Thyroid gland (tissue), 4 donors: ENCODE data around the gene FAM3A. TPM values are rescaled to one million over a fixed set of nuclear protein-coding genes. Genes with fewer than 3 reads are reported as not detected.

Experiments used
- DNase-seq, 2 donors: peaks; one replicate each; pipeline ENCODE4 v3.0.0-alpha.2; 2019
- H3K27ac ChIP-seq, 3 donors: fragments of 200-600 bp; sonication (generic); 1 replicate in 2 of 3; 2 replicates in 1 of 3; pipeline ENCODE4 v1.5.1; 2016 to 2019; ENCODE audit warnings: mild to moderate bottlenecking in 1 of 3, moderate library complexity in 1 of 3
- H3K27me3 ChIP-seq: fragments of 200-600 bp; sonication (generic); one replicate; pipeline ENCODE4 v1.5.1; 2019
- H3K36me3 ChIP-seq, 2 donors: fragments of 200-600 bp; sonication (generic); one replicate each; pipeline ENCODE4 v1.5.1; 2016 to 2019
- H3K4me1 ChIP-seq, 2 donors: fragments of 200-600 bp; sonication (generic); one replicate each; pipeline ENCODE4 v1.5.1; 2017 to 2019
- H3K4me3 ChIP-seq, 3 donors: fragments of 200-600 bp; sonication (generic); replicated peaks in 1 of 3; 1 replicate in 2 of 3; 2 replicates in 1 of 3; pipeline ENCODE4 v1.5.1; 2016; ENCODE audit warnings: mild to moderate bottlenecking in 1 of 3
- H3K9me3 ChIP-seq: fragments of 200-600 bp; sonication (generic); one replicate; pipeline ENCODE4 v1.5.1; 2017
- CTCF ChIP-seq, 6 experiments: fragments of 200-600 bp in 3 of 6; fragments of 450-650 bp in 3 of 6; sonication (generic) in 3 of 6; IDR thresholded peaks; one replicate each; pipeline ENCODE4 v1.5.1; 2016 to 2019; ENCODE audit warnings: antibody characterized with exemption in 6 of 6, mild to moderate bottlenecking in 2 of 6, inconsistent platforms in 1 of 6, moderate library complexity in 1 of 6
- POLR2A ChIP-seq, 2 donors: fragments of 450-650 bp; IDR thresholded peaks; one replicate each; pipeline ENCODE4 v1.6.1; 2017; ENCODE audit warnings: antibody characterized with exemption in 2 of 2, mild to moderate bottlenecking in 2 of 2, moderate library complexity in 1 of 2
- WGBS, 2 donors: methylation state at CpG; one replicate each; pipeline ENCODE4 v1.1.5; 2017; 5-methylcytosine and 5-hydroxymethylcytosine counted together
- intact Hi-C: fragments of 100-400 bp; cut with DNase I; formaldehyde crosslinking; loops from one replicate; pipeline ENCODE4 v1.15.1; 2023
- total RNA-seq, 4 donors: library from RNA; depleted of rRNA; stranded (reverse); fragments of >200 nt; gene quantifications; one replicate each; pipeline ENCODE4 v1.2.3, GENCODE V29; 2016

FAM3A gene
- total RNA-seq, 4 donors from 2014 or later, result 56.3 to 67.7 (median 65.3) TPM

DNA sequence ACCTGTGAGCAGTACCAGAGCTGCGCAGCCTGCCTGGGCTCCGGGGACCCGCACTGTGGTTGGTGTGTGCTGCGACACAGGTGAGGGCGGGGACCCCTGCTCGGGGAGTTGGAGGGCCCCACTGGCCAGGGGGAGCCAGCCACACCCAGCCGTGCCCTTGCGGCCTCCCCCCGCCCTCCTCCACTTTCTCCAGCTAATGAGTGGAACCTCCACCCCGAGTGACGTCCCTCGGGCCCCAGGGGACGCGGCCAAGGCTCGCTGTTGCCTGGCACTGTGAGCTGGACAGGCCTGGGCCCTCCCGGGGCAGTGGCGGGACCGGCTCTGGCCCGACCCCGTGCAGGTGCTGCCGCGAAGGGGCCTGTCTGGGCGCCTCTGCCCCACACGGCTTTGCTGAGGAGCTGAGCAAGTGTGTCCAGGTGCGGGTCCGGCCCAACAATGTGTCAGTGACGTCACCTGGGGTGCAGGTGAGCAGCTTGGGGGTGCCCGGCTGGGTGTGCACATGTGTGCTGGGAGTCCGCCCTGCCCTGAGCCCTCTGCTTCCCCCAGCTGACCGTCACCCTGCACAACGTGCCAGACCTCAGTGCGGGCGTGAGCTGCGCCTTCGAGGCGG, 52.3 kb downstream of the FAM3A start:
- no peak for DNase-seq
- H3K27ac ChIP-seq, result no peak overlapping the region
- intact Hi-C loops, result no loop called here
- H3K36me3 ChIP-seq, result peaks cover 0 to 6% of the 10 kb centered on the region in 2 donors
- TF ChIP-seq CTCF (IDR thresholded peaks at IDR 0.05) (no peak), POLR2A (IDR thresholded peaks at IDR 0.05) (no peak)
- H3K9me3 ChIP-seq, result no peaks in the 10 kb centered on the region
- H3K4me1 ChIP-seq, result peaks cover 0 to 6% of the 10 kb centered on the region in 2 donors
- WGBS, 2 donors, result no CpG with 5 or more reads among the region's 36 CpGs
- H3K4me3 ChIP-seq, result no peak overlapping the region
- no peaks in the 10 kb centered on the region for H3K27me3 ChIP-seq

DNA sequence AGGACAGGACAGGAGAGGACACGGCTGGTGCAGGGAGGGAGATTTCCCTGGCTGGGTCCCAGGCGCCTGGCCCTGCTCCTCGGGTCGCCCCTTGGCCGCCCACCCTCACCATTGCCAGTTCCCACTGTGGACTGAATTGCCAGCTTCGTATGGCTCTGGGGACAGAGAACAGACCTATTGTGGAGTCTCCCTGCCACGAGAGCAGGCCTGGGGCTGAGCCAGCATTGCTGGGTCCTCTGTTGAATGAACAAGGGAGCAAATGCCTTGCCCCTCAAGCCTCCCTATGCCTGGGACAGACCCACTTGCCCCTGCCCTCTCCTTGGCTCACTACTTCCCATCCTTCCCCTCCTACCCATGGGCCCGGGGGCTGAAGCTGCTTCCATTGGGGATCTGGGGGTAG, 53.6 kb downstream of the FAM3A start:
- no peak for DNase-seq
- WGBS, 2 donors, result 76 to 90% methylated on average over 3 to 8 of the region's 8 CpGs
- Histone ChIP-seq H3K4me1 (peaks cover 0 to 6% of the 10 kb centered on the region in 2 donors), H3K4me3 (no peak overlapping the region), H3K27ac (no peak overlapping the region), H3K27me3 (no peaks in the 10 kb centered on the region), H3K36me3 (peaks cover 0 to 6% of the 10 kb centered on the region in 2 donors), H3K9me3 (no peaks in the 10 kb centered on the region)
- TF ChIP-seq POLR2A (IDR thresholded peaks at IDR 0.05) (no peak), CTCF (IDR thresholded peaks at IDR 0.05) (no peak)
- intact Hi-C loops, result no loop called here

GRCh38 chrX:154460326-154460725, 55.7 kb downstream of the FAM3A start:
- TF ChIP-seq POLR2A (IDR thresholded peaks at IDR 0.05), result no peak
- no peak for TF ChIP-seq CTCF (IDR thresholded peaks at IDR 0.05)
- WGBS, 2 donors, result no CpG with 5 or more reads among the region's 26 CpGs
- Histone ChIP-seq H3K9me3 (no peaks in the 10 kb centered on the region), H3K36me3 (no peaks in the 10 kb centered on the region), H3K4me1 (peaks cover 0 to 6% of the 10 kb centered on the region in 2 donors), H3K4me3 (no peak overlapping the region), H3K27ac (no peak overlapping the region), H3K27me3 (no peaks in the 10 kb centered on the region)
- intact Hi-C loops, result no loop called here
- DNase-seq, result no peak

- no peak overlapping the region for H3K4me3 ChIP-seq
- H3K27ac ChIP-seq, result no peak overlapping the region
- no peaks in the 10 kb centered on the region for H3K9me3 ChIP-seq
- no peaks in the 10 kb centered on the region for H3K27me3 ChIP-seq
- 60 to 68% methylated on average over 1 to 3 of the region's 14 CpGs for WGBS, 2 donors
- intact Hi-C loops, result no loop called here
- no peaks in the 10 kb centered on the region for H3K36me3 ChIP-seq
- TF ChIP-seq CTCF (IDR thresholded peaks at IDR 0.05) (no peak), POLR2A (IDR thresholded peaks at IDR 0.05) (no peak)
- H3K4me1 ChIP-seq, result peaks cover 0 to 6% of the 10 kb centered on the region in 2 donors
- DNase-seq, result no peak
These were observed 56.2 kb downstream of the FAM3A start for GRCh38 chrX:154459832-154460231.

DNA sequence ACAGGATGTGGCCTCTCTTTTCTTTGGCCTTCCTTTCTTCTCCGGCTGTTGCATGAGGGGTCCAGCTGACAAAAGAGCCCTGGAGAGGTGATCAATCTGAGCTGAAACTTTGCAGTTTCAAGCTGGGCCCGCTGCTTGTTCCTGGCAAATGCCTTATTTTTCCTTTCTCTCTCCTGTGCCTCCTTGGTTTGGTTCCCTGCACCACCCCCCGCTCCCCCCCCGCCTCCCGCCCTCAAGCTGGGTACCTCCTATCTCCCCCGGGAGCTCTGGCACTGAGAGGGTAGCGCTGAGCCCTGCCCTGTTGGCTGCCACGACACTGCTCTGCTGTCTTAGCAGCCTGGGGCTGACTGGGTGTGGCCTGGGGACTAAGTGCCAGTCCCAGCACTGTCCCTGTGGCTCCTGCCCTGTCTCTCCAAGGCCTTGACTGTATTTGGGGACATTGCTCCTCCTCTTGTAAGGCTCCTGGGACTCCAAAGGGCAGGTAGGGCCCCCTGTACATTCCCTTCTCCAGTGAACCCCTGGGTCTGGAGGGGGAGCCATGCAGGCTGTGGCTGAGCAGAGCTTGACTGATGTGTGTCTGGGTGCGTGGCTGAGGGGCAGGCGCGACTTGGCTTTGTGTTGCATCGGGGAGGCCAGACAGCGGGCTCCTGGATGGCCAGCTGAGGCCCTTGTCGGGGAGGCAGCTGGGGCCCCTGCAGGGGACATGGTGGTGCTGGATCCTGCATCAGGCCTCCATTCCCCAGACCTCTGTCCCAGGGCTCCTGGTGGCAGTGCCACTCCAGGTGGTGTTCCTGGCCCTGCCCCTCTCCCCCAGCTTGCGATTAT, 56.9 kb downstream of the FAM3A start:
- peak; percentile 67 to 68 for DNase-seq
- 19 to 20% methylated on average over 1 to 6 of the region's 15 CpGs for WGBS, 2 donors
- no peaks in the 10 kb centered on the region for H3K27me3 ChIP-seq
- no peaks in the 10 kb centered on the region for H3K36me3 ChIP-seq
- TF ChIP-seq CTCF (IDR thresholded peaks at IDR 0.05) (no peak), POLR2A (IDR thresholded peaks at IDR 0.05) (peak in 1 of 2 donors; percentile 15)
- peak overlapping the region in 1 of 3 donors; percentile 36 for H3K27ac ChIP-seq
- intact Hi-C loops, result no loop called here
- peak overlapping the region in 2 of 3 donors; percentile 20 to 41 for H3K4me3 ChIP-seq
- peaks cover 0 to 6% of the 10 kb centered on the region in 2 donors for H3K4me1 ChIP-seq
- H3K9me3 ChIP-seq, result no peaks in the 10 kb centered on the region
